SK-N-SH (cell line): Measurements from ENCODE around the gene SDR39U1. TPM values are rescaled to one million over a fixed set of nuclear protein-coding genes. Genes with fewer than 3 reads are reported as not detected.

ENCODE experiments used
- CTCF ChIA-PET: fragments of 300-600, 350-600 bp; formaldehyde crosslinking; extraction: SDS; loops from one replicate; lab custom pipeline; 2021; lab: Yijun Ruan, JAX
- POLR2A ChIA-PET: fragments of 350-600 bp; sonication (Branson Sonifier 250); formaldehyde crosslinking; extraction: SDS; loops from one replicate; lab custom pipeline; 2020; ENCODE audit warnings: antibody characterized with exemption, inconsistent platforms; lab: Yijun Ruan, JAX
- DNase-seq: peaks from one replicate; pipeline ENCODE4 v3.0.0; 2012
- H2AFZ ChIP-seq: fragments of 200-600 bp; sonication (generic); 2 replicates; pipeline ENCODE4 v1.8.1; 2016; ENCODE audit warnings: antibody characterized with exemption, mild to moderate bottlenecking, low read depth
- H3F3A ChIP-seq: fragments of 200-600 bp; sonication (generic); replicated peaks from 2 replicates; pipeline ENCODE3; 2016; ENCODE audit warnings: antibody characterized with exemption, mild to moderate bottlenecking; ENCODE audit not compliant: insufficient read depth
- H3K27ac ChIP-seq, 2 experiments: fragments of 200-500 bp in 1 of 2; fragments of 200-600 bp in 1 of 2; sonication (Bioruptor generic) in 1 of 2; sonication (generic), shearing (Covaris generic) in 1 of 2; 2 replicates each; pipeline versions ENCODE4 v1.5.1 to v1.6.1; 2014 to 2016; ENCODE audit warnings: low read depth in 2 of 2, inconsistent platforms in 1 of 2, low read length in 1 of 2, mild to moderate bottlenecking in 1 of 2, mixed read lengths in 1 of 2
- H3K27me3 ChIP-seq: fragments of 200-600 bp; sonication (generic), shearing (Covaris generic); 2 replicates; pipeline ENCODE4 v1.6.1; 2016; ENCODE audit warnings: mixed run types; ENCODE audit not compliant: insufficient read depth
- H3K36me3 ChIP-seq, 2 experiments: fragments of 200-500 bp in 1 of 2; fragments of 200-600 bp in 1 of 2; sonication (Bioruptor generic) in 1 of 2; sonication (generic) in 1 of 2; replicated peaks in 1 of 2; 2 replicates each; pipeline versions ENCODE3 to v1.5.1; 2014 to 2016; ENCODE audit warnings: low read length in 1 of 2, mild to moderate bottlenecking in 1 of 2; ENCODE audit not compliant: insufficient read depth in 2 of 2, control insufficient read depth in 1 of 2
- H3K4me1 ChIP-seq, 2 experiments: fragments of 200-500 bp in 1 of 2; fragments of 200-600 bp in 1 of 2; sonication (Bioruptor generic) in 1 of 2; sonication (generic), shearing (Covaris generic) in 1 of 2; 2 replicates each; pipeline versions ENCODE4 v1.5.1 to v1.6.1; 2014 to 2016; ENCODE audit warnings: low read depth in 1 of 2, low read length in 1 of 2, mixed run types in 1 of 2; ENCODE audit not compliant: insufficient read depth in 2 of 2, control insufficient read depth in 1 of 2
- H3K4me2 ChIP-seq: fragments of 200-600 bp; sonication (generic), shearing (Covaris generic); 2 replicates; pipeline ENCODE4 v1.6.1; 2017; ENCODE audit warnings: mixed run types
- H3K4me3 ChIP-seq, 2 experiments: fragments of 200-500 bp in 1 of 2; fragments of 200-600 bp in 1 of 2; sonication (Bioruptor generic) in 1 of 2; sonication (generic), shearing (Covaris generic) in 1 of 2; 2 replicates each; pipeline versions ENCODE4 v1.5.1 to v1.8.1; 2014 to 2016; ENCODE audit warnings: low read depth in 2 of 2, inconsistent platforms in 1 of 2, low read length in 1 of 2, mild to moderate bottlenecking in 1 of 2, mixed read lengths in 1 of 2, moderate library complexity in 1 of 2
- H3K79me2 ChIP-seq: fragments of 200-600 bp; sonication (generic); 2 replicates; pipeline ENCODE4 v1.8.1; 2017; ENCODE audit warnings: mild to moderate bottlenecking; ENCODE audit not compliant: insufficient read depth
- H3K9ac ChIP-seq: fragments of 200-600 bp; sonication (generic); 2 replicates; pipeline ENCODE4 v1.6.1; 2017; ENCODE audit warnings: mixed run types
- H3K9me2 ChIP-seq: fragments of 200-600 bp; sonication (generic); 2 replicates; pipeline ENCODE4 v1.6.1; 2017; ENCODE audit warnings: mixed run types
- H3K9me3 ChIP-seq: fragments of 200-600 bp; sonication (generic); 2 replicates; pipeline ENCODE4 v1.6.1; 2017; ENCODE audit warnings: mixed run types, mild to moderate bottlenecking, moderate library complexity
- H4K20me1 ChIP-seq: fragments of 200-600 bp; sonication (generic); 2 replicates; pipeline ENCODE4 v1.6.1; 2017; ENCODE audit warnings: mild to moderate bottlenecking, mixed run types; ENCODE audit not compliant: insufficient read depth
- ELF1 ChIP-seq: IDR thresholded peaks from 2 replicates; pipeline ENCODE4 v1.4.0; 2012
- EZH2phosphoT487 ChIP-seq: fragments of 200-600 bp; sonication (generic); IDR thresholded peaks from 2 replicates; pipeline ENCODE4 v1.6.1; 2017; ENCODE audit warnings: low read depth, mixed run types, mild to moderate bottlenecking, antibody characterized with exemption, moderate library complexity, borderline replicate concordance
- FOSL2 ChIP-seq: IDR thresholded peaks from 2 replicates; pipeline ENCODE4 v1.4.0; 2012; ENCODE audit warnings: low read depth, mild to moderate bottlenecking, moderate library complexity, borderline replicate concordance
- FOXJ3 ChIP-seq: sonication (generic); formaldehyde crosslinking; IDR thresholded peaks from 2 replicates; pipeline ENCODE4 v1.5.1; 2020; ENCODE audit warnings: mild to moderate bottlenecking, missing genetic modification reagents
- IRF3 ChIP-seq: fragments of 150-350 bp; IDR thresholded peaks from 2 replicates; pipeline ENCODE4 v1.6.1; 2016; ENCODE audit warnings: mild to moderate bottlenecking, low read depth, low read length
- JUND ChIP-seq: IDR thresholded peaks from 2 replicates; pipeline ENCODE4 v1.4.0; 2012
- MAX ChIP-seq: IDR thresholded peaks from 2 replicates; pipeline ENCODE4 v1.4.0; 2012; ENCODE audit warnings: low read depth
- MXI1 ChIP-seq: IDR thresholded peaks from 2 replicates; pipeline ENCODE4 v1.6.1; 2012; ENCODE audit warnings: mild to moderate bottlenecking, low read depth, low read length, improper control_type of control experiment
- NRF1 ChIP-seq: IDR thresholded peaks from 2 replicates; pipeline ENCODE4 v1.6.1; 2012; ENCODE audit warnings: low read depth, mild to moderate bottlenecking, low read length
- POLR2AphosphoS5 ChIP-seq: IDR thresholded peaks from 2 replicates; pipeline ENCODE4 v1.6.1; 2012; ENCODE audit warnings: low read depth, low read length
- REST ChIP-seq: IDR thresholded peaks from 2 replicates; pipeline ENCODE4 v1.6.1; 2012; ENCODE audit warnings: mild to moderate bottlenecking, low read depth, low read length, moderate library complexity
- RFX5 ChIP-seq: IDR thresholded peaks from 2 replicates; pipeline ENCODE4 v1.6.1; 2012; ENCODE audit warnings: mild to moderate bottlenecking, improper control_type of control experiment, low read length
- RXRA ChIP-seq: IDR thresholded peaks from 2 replicates; pipeline ENCODE4 v1.4.0; 2012; ENCODE audit warnings: low read depth, mild to moderate bottlenecking, borderline replicate concordance
- SMC3 ChIP-seq: IDR thresholded peaks from 2 replicates; pipeline ENCODE4 v1.6.1; 2012; ENCODE audit warnings: low read depth, low read length, improper control_type of control experiment
- YY1 ChIP-seq: IDR thresholded peaks from 2 replicates; pipeline ENCODE4 v1.4.0; 2012; ENCODE audit warnings: low read depth, mild to moderate bottlenecking
- ZBTB33 ChIP-seq: IDR thresholded peaks from 2 replicates; pipeline ENCODE4 v1.4.0; 2012; ENCODE audit warnings: low read depth, borderline replicate concordance
- whole genome bisulfite sequencing: methylation state at CpG from one replicate; pipeline ENCODE4 v1.1.6; 2017; ENCODE audit warnings: low lambda C conversion rate; 5-methylcytosine and 5-hydroxymethylcytosine counted together
- polyA plus RNA-seq, 3 experiments: library from polyadenylated mRNA; depleted of rRNA; stranded (reverse); fragments of >200 nt; gene quantifications; 2 replicates each; pipeline ENCODE4 v1.2.3, GENCODE V29; 2012

The SDR39U1 gene
- polyA plus RNA-seq, 1 of the 3 experiments (the other 2 are of a cell fraction) = 81.8 TPM

GRCh38 chr14:24428628-24429394, 13.8 kb downstream of the SDR39U1 start (continued):
- TF ChIP-seq EZH2phosphoT487 (no peak), RXRA (no peak), REST (no peak), IRF3 (no peak), SMC3 (no peak)

GRCh38 chr14:24427537-24428508, 14.8 kb downstream of the SDR39U1 start:
- POLR2A ChIA-PET = no interaction called here
- 93% methylated on average over 12 of the region's 18 CpGs for WGBS
- CTCF ChIA-PET = interaction anchor here (0.7 to 16.1 kb wide), 9 partner anchors 9 to 185 kb away, joined by 3 to 275 read pairs (median 5); partner anchors contain the start of genes ADCY4 and TINF2
- TF ChIP-seq MAX = no peak
- no peak for TF ChIP-seq YY1
- TF ChIP-seq MXI1 = no peak
- no peak for TF ChIP-seq REST
- TF ChIP-seq FOSL2 = no peak
- TF ChIP-seq EZH2phosphoT487 = no peak
- no peak for TF ChIP-seq POLR2AphosphoS5
- no peak for TF ChIP-seq ELF1
- no peak for TF ChIP-seq JUND
- TF ChIP-seq NRF1 = no peak
- TF ChIP-seq FOXJ3 (CRISPR knock-in tag) = no peak
- no peak for TF ChIP-seq ZBTB33
- no peak for TF ChIP-seq RFX5

More at GRCh38 chr14:24427537-24428508, 14.8 kb downstream of the SDR39U1 start:
- H3K27me3 ChIP-seq = no peaks in the 10 kb centered on the region
- no peak overlapping the region for H3K4me3 ChIP-seq
- H2AFZ ChIP-seq = no peak overlapping the region
- H3F3A ChIP-seq = peaks cover 7% of the 10 kb centered on the region
- no peaks in the 10 kb centered on the region for H3K9me2 ChIP-seq
- H3K4me1 ChIP-seq = peaks cover 26 to 31% of the 10 kb centered on the region in 2 experiments; a peak in 3 of 4 replicates
- DNase-seq = no peak
- H3K79me2 ChIP-seq = peaks cover 27% of the 10 kb centered on the region
- H3K4me2 ChIP-seq = no peak overlapping the region
- no peak overlapping the region for H3K9ac ChIP-seq
- no peak overlapping the region for H3K27ac ChIP-seq
- H4K20me1 ChIP-seq = peaks cover 10% of the 10 kb centered on the region
- H3K9me3 ChIP-seq = no peaks in the 10 kb centered on the region
- H3K36me3 ChIP-seq = peaks cover 7 to 9% of the 10 kb centered on the region in 2 experiments
